Peyer's patch (tissue), 4 donors: Measurements from ENCODE around the gene ARL4A.

Source experiments
- POLR2A ChIP-seq, 2 donors: fragments of 450-650 bp; IDR thresholded peaks; one replicate each; pipeline ENCODE4 v1.5.1; 2017; ENCODE audit warnings: antibody characterized with exemption in 2 of 2, mild to moderate bottlenecking in 2 of 2, moderate library complexity in 2 of 2
- TF ChIP-seq, protein P1 (sequence below), 6 experiments: fragments of 450-650 bp in 4 of 6; fragments of 200-600 bp in 2 of 6; sonication (generic) in 1 of 6; IDR thresholded peaks; one replicate each; pipeline ENCODE4 v1.5.1; 2017 to 2019; ENCODE audit warnings: antibody characterized with exemption in 6 of 6, mild to moderate bottlenecking in 3 of 6, moderate library complexity in 1 of 6

DNA sequence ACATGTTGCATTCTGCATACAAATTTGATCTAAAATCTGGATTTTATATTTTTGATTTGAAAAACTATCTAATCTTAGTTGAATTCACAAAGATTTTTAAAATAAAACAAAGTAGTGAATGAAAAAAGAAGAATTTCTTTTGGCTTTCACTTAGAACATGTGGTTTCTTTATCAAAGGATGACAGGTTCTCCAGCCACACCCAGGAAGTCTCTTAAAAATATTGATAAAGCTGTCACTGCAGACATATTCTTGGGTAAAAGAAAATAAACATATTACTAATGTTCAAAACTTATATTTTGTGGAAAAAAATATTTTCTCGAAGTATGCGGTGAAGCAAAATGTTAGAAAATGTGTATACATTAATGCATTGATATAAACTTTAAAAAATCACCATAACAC is 44.3 kb downstream of the ARL4A start:
- TF ChIP-seq, protein P1, sequence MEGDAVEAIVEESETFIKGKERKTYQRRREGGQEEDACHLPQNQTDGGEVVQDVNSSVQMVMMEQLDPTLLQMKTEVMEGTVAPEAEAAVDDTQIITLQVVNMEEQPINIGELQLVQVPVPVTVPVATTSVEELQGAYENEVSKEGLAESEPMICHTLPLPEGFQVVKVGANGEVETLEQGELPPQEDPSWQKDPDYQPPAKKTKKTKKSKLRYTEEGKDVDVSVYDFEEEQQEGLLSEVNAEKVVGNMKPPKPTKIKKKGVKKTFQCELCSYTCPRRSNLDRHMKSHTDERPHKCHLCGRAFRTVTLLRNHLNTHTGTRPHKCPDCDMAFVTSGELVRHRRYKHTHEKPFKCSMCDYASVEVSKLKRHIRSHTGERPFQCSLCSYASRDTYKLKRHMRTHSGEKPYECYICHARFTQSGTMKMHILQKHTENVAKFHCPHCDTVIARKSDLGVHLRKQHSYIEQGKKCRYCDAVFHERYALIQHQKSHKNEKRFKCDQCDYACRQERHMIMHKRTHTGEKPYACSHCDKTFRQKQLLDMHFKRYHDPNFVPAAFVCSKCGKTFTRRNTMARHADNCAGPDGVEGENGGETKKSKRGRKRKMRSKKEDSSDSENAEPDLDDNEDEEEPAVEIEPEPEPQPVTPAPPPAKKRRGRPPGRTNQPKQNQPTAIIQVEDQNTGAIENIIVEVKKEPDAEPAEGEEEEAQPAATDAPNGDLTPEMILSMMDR (IDR thresholded peaks at IDR 0.05), result no peak
- no peak for TF ChIP-seq POLR2A (IDR thresholded peaks at IDR 0.05)
